HG03108 (cell line): Measurements from ENCODE around the gene ITPR2.
A peak's percentile ranks its signal among the peaks of the same experiment; 100 is the strongest.

Experiments
- ATAC-seq: cut with Tn5 transposase; IDR thresholded peaks from one replicate; pipeline ENCODE4 v1.9.1; 2021; ENCODE audit warnings: moderate library complexity; ENCODE audit not compliant: unreplicated experiment

Gene ITPR2

DNA sequence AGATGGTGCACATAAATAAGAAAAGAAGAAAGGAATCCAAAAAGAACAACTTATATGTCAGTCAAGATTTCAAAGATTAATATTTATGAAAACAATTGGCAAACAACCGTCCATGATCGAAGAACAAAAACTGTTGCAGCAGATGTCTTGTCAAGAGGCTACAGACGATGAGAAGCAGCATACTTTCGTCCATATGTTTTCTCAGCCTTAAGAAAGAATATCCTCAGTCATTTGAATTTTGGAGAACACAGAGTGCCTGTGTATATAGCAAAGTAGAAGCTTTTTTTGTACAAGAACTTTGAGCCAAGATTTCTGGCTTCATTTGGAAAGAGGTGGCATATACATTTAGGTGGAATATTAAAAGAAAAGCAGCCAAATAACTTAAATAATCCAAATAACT, 297.2 kb downstream of the ITPR2 start:
- ATAC-seq: no peak

DNA sequence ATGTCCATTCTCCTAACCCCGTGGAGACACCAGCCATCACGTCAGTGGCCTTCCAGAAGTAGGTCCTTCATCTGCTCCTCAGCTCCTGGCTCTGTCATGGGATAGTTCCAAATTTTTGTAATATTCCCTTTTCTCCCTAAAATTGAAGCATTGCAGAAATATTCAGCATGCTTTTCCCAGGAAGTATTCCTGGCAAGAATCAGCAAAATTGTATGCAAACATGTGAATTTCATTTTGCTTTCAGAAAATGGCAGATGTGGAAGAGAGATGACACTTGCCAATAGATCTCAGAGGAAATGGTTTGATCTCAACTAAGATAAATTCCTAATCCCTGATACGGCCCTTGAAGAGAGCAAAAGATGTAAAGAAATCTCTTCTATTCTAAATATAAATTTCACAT, 298.9 kb downstream of the ITPR2 start:
- ATAC-seq: no peak

DNA sequence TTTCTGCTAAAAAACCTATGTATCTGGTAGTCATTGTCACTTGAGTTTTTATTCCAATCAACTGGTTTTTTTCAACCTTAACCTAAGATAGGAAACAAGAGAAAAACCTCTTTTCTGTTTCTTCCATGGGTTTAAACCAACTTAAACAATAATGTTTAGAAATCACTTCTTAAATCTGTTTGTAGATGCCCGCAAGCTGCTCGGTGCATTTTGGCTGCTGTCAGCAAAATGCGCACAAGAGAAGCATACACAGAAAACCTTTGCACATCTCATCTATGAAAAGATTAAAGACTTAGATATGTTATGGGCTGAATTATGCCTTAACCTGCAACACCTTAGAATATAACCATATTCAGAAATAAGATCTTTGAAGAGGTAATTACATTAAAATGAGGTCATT, 299.8 kb downstream of the ITPR2 start:
- no peak for ATAC-seq

DNA sequence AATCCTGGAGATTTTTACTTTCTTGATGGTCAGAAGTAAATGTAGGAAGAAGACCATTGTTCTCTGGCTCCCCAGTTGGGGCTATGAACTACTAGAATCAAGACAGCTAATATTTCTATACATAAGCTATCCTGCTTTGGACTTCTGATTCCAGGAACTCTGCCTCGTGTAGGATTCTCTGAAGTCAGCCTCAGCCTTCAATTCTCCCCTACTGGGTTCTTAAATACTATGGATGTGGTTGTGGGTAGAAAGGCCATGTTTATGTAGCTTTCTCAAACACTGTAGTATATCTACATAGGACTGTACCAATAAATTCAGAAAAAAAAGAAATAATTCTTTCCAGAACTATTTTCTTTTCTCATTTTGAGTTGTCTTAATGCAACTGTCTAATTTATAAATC, 302.5 kb downstream of the ITPR2 start:
- no peak for ATAC-seq

DNA sequence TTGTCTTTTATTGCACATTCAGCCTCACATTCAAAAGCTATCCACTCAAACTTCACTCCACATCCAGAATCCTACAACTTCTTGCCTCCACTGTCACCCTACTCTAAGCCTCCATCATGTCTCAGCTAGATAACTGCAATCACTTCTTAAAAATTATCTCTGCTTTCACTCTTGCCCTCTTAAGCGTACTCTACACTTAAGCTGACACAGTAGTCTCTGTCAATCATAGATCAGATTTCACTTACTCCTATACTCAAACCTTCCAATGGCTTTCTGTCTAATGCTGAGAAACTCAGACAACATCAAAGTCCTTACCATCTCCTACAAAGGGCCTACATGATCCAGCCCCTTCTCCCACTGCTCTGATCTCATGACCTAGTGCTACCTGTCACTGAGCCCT, 304.1 kb downstream of the ITPR2 start:
- ATAC-seq: no peak

DNA sequence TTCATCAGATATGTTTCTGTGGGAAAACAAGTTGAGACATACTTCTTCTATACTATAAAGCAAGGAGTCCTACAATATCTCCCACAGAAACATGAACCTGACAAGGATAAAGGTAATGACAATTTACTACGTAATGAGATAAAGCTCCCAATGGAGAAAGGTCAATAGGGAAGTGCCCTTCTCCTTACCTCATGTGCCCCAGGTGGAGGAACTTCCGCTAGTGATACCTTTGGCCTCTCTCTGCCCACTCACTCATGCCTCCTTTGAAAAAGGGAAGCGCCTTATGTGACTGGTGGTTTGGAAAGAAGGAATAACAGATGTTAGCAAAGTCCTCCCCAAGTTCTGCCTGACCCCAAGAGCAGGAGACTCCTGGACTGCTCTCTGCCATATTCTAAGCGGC, 305.3 kb downstream of the ITPR2 start:
- no peak for ATAC-seq

DNA sequence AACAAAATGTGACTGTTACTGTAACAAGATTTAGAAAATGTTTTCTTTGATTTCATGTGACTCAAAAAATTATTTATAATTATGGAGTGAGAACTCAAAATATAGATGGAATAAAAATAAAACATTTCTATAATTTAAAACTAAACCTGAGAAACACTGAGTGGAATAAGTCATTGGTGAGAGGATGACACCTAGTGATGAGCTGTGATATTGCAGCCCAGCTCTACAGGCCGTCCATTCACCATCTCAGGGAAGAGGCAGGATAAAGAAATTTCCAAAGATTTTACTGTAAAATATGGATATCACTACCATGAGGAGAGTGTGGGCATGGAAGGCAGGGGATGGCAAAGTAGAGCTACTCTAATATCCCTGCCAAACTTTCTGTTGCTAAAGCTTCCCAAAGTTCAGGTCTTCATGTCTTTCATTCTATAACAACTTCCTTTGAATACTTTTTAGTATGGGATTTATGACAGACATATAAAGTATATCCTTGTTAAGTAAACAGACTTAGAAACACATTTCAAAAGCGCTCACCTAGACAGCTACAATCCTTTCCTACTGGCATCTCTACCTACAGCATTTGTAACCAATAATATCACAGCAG, 308.0 kb downstream of the ITPR2 start:
- no peak for ATAC-seq

DNA sequence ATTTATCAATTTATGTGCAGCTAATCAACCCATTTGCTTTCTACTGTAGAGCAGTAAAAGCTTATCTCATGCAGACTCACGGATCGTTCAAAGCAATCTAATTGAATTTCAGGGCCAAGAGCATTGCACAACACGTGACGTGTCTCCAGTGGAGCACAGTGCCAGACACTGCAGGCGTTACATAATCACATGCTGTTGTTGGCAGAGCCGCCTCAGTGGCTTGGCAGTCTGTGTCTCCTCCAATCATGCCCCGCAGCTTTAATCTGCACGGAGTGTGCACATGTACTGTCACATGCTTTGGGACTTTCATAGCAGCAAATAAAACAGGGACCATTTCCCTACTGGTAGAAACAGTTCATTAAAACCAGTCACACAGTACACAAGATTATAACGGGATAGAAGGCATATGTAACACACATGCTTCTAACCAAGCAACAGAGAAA, 309.3 kb downstream of the ITPR2 start:
- no peak for ATAC-seq

DNA sequence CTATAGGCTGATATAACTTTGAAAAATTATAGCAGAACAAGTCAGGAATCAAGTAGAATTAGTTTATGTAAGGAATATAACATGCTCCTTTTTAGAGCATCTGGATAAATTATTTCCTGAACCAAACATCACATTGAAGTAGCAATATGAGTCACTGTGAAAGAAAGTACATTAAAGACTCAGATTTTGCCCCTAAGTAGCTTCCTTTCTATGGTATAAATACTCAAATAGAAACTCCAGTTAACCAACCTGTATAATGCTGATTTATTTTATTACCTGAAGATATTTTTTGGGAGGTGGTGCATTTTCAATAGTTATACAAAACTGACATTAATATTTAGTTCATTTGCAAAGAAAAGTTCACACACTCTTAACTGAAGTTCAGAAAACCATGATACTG, 312.1 kb downstream of the ITPR2 start:
- no peak for ATAC-seq

DNA sequence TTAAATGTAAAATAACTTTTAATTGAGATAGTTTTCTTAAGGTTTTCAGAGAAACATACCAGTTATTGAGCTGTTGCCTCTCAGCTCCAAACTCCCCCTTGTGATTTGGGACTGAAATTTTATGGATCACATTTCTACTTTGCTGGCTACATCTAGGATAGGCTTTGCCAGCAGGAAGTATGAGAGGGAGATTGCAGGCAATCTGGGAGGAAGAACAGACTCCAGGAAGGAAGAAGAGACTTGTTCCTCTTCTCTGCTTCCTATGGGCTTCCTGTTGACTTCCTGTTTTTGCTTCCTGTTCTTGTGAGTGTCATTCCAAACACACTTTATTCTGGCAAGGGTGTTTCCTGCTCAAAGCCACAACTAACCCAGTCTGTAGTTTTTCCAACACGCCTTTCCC, 312.9 kb downstream of the ITPR2 start:
- ATAC-seq: no peak

DNA sequence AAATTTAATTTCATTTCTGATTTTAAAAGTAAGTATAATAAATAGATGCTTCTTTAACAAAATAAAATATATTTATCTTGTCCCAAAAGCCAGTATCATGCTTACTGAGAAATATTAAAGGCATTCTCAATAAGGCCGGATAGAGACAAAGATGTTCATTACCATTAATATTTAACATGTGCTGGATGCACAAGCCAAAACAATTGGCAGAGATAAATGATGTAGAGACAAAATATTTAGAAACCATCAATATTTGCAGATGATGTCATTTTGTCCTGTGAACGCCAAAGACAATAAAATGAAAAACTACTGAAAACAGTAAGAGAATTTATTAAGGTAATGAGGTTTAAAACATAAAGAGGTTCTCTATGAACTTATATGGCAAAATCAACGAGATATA, 313.5 kb downstream of the ITPR2 start:
- no peak for ATAC-seq

DNA sequence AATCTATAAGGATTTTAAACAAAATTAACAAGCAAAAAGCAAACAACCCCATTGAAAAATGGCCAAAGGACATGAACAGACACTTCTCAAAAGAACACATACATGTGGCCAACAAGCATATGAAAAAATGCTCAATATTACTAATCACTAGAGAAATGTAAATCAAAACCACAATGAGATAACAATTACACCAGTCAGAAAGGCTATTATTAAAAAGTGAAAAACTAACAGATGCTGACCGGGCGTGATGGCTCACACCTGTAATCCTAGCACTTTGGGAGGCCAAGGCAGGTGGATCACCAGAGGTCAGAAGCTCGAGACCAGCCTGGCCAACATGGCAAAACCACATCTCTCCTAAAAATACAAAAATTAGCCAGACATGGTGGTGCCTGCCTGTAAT, 315.7 kb downstream of the ITPR2 start:
- peak; percentile 63 for ATAC-seq

DNA sequence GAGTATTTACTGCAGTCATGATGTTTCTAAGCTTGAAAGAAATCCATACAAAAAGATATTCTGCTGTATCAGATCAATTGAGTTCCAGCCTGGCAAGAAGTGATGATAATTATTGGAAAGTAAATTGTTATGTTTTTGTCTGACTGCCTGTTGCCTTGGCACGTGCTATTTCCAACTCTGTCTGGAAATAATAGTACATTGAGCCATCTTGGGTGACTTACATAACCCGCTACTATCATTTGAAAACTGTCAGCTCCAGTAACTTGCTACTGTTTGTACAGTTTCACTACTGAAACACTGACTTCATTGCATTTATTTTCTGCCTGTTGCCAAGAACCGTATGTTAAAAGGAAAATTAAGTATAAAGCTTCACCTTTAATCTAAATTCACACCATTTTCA, 318.6 kb downstream of the ITPR2 start:
- ATAC-seq: no peak

DNA sequence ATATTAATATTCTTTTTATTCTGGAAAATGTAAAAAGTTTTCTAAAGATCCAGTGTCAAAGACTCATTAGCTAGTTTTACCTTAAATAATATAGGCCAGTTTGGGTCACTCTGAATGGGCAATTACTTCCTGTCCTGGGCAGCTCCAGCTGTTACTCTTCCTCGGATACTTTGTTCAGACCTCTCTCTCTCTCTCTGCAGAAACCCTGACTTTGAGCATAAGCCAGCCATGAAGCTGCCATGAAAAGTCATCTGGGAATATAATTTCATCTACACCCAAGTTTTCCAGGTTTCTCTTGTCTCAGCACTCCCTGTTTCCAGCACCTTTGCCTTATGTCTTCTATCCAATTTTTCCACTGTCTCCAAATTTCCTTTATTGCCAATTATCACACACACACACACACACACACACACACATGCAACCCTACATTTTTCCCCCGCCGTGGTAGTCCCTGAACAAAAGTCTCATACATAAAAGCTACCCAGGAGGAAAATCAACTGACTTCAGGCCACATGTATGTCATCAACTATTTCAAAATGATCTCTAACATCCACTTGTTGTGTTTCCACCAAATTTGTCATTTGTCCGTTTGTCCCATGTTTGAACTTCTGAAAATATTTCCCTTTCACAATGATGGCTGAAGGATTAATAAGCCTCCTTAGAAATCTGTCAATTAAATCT, 319.5 kb downstream of the ITPR2 start:
- no peak for ATAC-seq

DNA sequence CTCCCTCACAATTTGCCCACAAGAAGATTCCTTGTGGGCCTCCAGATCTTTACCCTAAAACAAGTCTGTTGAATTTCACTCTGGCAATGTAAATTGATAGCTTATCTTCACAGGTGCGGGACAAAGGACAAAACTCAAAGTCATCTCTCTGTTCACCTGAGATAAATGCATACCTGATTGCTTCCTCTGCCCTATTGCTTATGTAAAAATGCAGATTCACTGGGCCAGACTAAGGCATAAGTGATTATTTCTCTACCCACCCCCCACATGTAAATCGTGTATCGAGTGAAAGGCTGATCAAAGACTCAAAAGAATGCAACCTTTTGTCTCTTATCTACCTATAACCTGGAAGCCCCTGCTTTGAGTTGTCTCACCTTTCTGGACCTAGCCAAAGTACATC, 320.8 kb downstream of the ITPR2 start:
- ATAC-seq: no peak

DNA sequence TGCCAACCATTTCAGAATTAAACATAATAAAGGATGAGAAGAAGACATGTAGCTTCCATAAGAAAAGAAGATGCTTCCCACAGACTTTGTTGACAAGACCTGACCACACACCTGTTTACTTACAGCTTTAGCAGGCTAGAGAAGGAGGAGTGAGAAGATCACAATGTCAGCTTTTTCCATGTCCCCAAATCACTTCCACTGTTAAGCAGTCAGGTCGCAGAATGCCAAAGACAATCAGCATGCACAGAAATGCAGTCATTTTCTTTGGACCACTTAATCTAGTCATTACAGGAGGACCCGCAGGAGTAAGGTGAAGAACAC, 322.7 kb downstream of the ITPR2 start:
- ATAC-seq: no peak

DNA sequence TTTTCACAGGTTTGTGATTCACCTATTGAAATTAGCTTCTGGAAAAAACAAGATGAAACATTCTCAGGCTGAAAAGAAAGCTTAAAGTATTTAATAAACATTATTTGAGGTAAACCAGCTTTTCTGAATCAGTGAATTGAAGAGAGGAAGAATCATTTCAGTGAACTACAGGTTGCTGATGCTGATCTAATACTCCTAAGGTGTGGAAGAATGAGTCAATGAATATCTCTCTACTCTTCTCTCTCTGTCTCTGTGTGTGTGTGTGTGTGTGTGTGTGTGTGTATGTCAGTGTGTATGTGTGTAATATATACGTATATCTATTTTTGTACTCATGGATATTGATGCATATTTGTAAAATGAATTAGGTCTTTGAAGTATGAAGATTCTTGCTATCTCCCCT, 325.4 kb downstream of the ITPR2 start:
- no peak for ATAC-seq

DNA sequence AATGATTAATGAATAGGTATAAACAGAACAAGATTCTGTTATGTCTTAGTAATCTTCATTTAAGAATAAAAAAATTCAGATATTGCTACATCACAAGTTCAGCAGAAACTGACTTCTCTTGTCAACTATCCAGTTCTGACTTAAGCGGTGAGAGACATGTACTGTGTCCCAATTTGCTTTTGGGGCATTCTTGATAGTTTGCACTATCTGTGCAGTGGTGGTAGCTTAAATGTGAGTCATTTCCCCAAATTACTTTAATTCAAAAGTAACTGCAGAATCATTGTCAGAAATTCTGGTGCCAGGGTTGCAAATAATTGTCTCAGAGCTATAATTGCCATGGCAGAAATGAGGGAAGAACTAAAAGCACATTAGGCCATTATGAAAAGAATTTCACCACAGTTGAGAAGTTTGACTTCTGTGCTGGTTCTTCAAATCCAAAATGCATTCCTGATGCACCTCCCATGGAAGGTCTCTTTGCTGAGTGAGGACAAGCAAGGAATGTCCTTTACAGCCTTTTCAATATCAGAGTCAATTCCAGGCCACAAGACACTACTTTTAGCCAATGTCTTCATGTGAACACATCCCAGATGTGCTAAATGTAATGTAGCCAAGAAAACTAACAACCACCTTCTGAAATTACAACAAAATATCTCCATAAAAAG, 332.9 kb downstream of the ITPR2 start:
- no peak for ATAC-seq

DNA sequence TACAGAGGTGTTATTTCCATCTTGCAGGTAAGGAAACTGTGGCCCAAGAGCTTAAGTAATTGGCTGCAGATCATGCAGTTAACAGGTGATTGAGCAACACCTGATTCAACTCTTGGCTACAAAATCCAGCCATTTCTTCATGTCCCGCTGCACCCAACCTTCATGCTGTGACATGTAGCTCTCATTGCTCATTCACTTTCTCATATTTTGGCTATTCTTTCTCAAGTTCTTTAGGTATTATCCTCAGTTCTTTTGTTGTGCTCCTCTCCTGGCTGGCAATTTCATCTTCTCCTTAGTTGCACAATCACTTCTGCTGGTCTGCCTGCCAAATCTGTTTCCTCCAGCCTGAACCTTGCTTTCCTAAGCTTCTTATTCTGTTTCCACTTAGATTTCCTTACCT, 336.8 kb downstream of the ITPR2 start:
- no peak for ATAC-seq

DNA sequence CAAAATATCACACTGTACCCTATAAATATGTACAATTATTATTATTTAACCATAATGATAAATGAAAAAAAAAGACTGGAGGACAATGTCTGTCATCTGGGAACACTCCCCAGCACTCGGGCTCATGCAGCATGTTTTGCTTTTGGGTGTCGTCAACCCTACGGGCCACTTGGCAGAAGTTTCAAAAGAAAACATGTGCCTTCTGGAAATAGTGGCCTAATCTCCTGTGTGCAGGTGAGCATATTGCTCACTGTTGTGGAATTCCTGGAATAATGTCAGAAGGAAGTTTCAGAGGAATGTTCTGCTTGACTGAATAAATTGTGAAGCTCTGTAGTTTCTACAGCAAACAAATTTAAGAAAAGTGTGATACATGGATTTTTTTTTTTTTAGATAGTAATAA, 339.3 kb downstream of the ITPR2 start:
- no peak for ATAC-seq

DNA sequence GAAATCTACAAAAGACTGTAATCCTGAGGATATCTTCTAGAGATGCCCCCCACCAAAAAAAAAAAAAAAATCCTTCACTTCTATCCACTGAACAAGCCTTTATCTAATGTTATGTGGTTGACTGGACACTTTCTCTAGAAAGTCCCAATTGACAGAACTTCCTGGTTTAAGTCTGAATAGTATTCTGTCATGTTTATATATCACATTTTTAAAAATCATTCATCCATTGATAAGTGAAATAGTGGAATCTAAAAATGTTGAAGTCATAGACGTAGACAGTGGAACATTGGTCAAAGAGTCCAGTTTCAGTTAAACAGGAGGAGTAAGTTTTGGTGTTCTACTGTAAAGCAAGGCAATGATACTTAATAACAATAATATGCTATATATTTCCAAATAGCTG, 340.6 kb downstream of the ITPR2 start:
- ATAC-seq: no peak

DNA sequence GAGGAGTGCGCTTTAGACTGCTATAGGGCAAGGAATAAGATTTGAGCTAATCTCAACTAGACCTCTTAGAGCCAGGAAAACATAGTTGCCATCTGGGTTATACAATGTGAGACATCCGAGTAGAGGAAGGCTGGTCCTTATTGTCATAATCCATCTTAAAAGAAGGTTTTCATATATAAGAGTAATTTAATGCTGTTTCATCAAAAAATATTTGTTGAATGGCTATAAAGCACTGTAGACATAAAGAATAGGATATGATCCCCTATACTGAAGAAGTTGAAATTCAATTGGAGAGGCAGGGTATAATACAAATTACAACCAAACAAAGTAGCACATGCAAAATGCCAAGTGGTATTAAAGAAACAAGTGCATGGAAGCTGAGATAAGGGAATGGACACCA, 343.1 kb downstream of the ITPR2 start:
- ATAC-seq: no peak

DNA sequence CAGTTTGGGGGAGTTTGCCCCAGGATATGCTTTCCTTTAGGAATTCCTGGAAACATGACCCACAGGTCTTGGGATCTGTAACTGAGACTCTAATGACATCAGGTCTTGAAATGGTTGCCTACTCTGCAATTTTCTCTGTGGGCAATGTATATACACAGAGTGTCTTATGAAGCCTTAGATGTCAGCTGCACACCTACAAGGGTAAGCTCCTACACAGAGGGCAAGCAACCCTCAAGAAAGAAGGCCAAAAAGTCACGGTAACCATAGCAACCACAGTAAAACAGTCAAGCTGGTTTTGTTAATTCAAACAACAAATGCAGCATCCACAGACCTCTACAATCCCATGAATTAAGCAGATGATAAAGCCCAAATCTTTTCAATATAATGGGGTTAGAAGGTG, 344.6 kb downstream of the ITPR2 start:
- no peak for ATAC-seq
